ENCODE results near the gene VTCN1. TPM values are rescaled to one million over a fixed set of nuclear protein-coding genes. Genes with fewer than 3 reads are reported as not detected.

The VTCN1 gene
- total RNA-seq, 1 donor from 2014 or later: not detected

GRCh38 chr1:117231748-117232373, 21.1 kb upstream of the VTCN1 start:
- no peak overlapping the region for H3K4me3 Mint-ChIP-seq (ENCODE audit: low read depth)
- DNase-seq (ENCODE audit: low spot score): no peak
- no peak overlapping the region for H3K27ac Mint-ChIP-seq
- no peaks in the 10 kb centered on the region for H3K9me3 Mint-ChIP-seq
- H3K36me3 Mint-ChIP-seq (ENCODE audit: low read depth): no peaks in the 10 kb centered on the region
- H3K4me1 Mint-ChIP-seq (ENCODE audit: low read depth): no peaks in the 10 kb centered on the region
- H3K27me3 Mint-ChIP-seq (ENCODE audit: low read depth): no peaks in the 10 kb centered on the region
- intact Hi-C loops (cut with micrococcal nuclease): no loop called here

- H3K27me3 Mint-ChIP-seq (ENCODE audit: low read depth): no peaks in the 10 kb centered on the region
These were observed 20.6 kb upstream of the VTCN1 start for GRCh38 chr1:117231312-117231711.

DNA sequence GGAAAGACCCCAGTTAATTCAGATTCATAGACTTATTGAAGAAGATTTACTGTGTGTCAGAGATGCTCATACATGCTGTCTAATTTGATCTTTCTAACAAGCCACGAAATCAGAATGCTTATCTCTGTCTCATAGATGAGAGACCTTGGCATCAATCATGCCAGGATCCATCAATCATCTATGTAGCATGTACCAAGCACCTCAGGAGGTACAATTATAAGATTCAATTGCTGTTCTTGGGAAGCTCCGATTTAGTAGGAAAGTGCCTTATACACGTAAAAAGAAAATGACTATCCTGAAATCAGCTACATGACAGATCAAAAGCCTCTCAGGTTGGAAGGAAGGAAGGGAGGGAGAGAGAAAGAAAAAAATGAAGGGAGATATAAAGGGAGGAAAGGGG, 18.5 kb upstream of the VTCN1 start:
- DNase-seq (ENCODE audit: low spot score): no peak
- intact Hi-C loops (cut with micrococcal nuclease): no loop called here
- no peaks in the 10 kb centered on the region for H3K36me3 Mint-ChIP-seq (ENCODE audit: low read depth)
- H3K4me1 Mint-ChIP-seq (ENCODE audit: low read depth): no peaks in the 10 kb centered on the region
- no peaks in the 10 kb centered on the region for H3K9me3 Mint-ChIP-seq
- no peaks in the 10 kb centered on the region for H3K27me3 Mint-ChIP-seq (ENCODE audit: low read depth)
- no peak overlapping the region for H3K4me3 Mint-ChIP-seq (ENCODE audit: low read depth)
- no peak overlapping the region for H3K27ac Mint-ChIP-seq

More at GRCh38 chr1:117231312-117231711, 20.6 kb upstream of the VTCN1 start:
- Mint-ChIP-seq H3K9me3 (no peaks in the 10 kb centered on the region), H3K4me1 (ENCODE audit: low read depth) (no peaks in the 10 kb centered on the region), H3K4me3 (ENCODE audit: low read depth) (no peak overlapping the region), H3K36me3 (ENCODE audit: low read depth) (no peaks in the 10 kb centered on the region), H3K27ac (no peak overlapping the region)
- no peak for DNase-seq (ENCODE audit: low spot score)
- intact Hi-C loops (cut with micrococcal nuclease): no loop called here

GRCh38 chr1:117225931-117226330, 15.2 kb upstream of the VTCN1 start:
- no peaks in the 10 kb centered on the region for H3K36me3 Mint-ChIP-seq (ENCODE audit: low read depth)
- DNase-seq (ENCODE audit: low spot score): no peak
- no peaks in the 10 kb centered on the region for H3K9me3 Mint-ChIP-seq
- intact Hi-C loops (cut with micrococcal nuclease): no loop called here
- no peak overlapping the region for H3K4me3 Mint-ChIP-seq (ENCODE audit: low read depth)
- no peaks in the 10 kb centered on the region for H3K4me1 Mint-ChIP-seq (ENCODE audit: low read depth)
- no peak overlapping the region for H3K27ac Mint-ChIP-seq
- H3K27me3 Mint-ChIP-seq (ENCODE audit: low read depth): no peaks in the 10 kb centered on the region

DNA sequence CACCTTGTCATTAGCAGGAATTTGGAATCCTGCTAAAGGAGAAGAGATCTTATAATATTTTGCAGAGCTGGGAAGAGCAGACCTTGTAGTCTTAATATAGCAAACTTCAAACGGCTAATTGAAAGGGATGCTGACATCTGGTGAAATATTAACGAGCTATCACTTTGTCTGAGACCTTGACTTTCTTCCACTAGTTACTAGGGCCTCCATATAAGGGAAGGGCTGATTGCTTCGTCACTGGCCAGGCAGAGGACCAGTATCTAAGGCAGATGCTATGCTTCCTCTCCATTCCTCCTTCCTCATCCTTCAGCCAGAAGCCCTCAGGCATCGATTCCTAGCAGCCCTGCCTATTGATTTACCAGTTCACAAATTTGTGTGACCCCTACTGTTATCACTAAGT, 6.0 kb upstream of the VTCN1 start:
- Mint-ChIP-seq H3K9me3 (peaks cover 3% of the 10 kb centered on the region), H3K4me3 (ENCODE audit: low read depth) (no peak overlapping the region), H3K36me3 (ENCODE audit: low read depth) (no peaks in the 10 kb centered on the region), H3K27ac (no peak overlapping the region), H3K27me3 (ENCODE audit: low read depth) (peaks cover 3% of the 10 kb centered on the region), H3K4me1 (ENCODE audit: low read depth) (no peaks in the 10 kb centered on the region)
- intact Hi-C loops (cut with micrococcal nuclease): no loop called here
- no peak for DNase-seq (ENCODE audit: low spot score)

GRCh38 chr1:117215733-117216462, 5.2 kb upstream of the VTCN1 start:
- intact Hi-C loops (cut with micrococcal nuclease): no loop called here
- Mint-ChIP-seq H3K27ac (no peak overlapping the region), H3K4me1 (ENCODE audit: low read depth) (no peaks in the 10 kb centered on the region)

GRCh38 chr1:117215019-117215418, 4.3 kb upstream of the VTCN1 start:
- no peak overlapping the region for H3K27ac Mint-ChIP-seq
- H3K4me3 Mint-ChIP-seq (ENCODE audit: low read depth): no peak overlapping the region
- intact Hi-C loops (cut with micrococcal nuclease): no loop called here
- H3K4me1 Mint-ChIP-seq (ENCODE audit: low read depth): no peaks in the 10 kb centered on the region
- no peaks in the 10 kb centered on the region for H3K36me3 Mint-ChIP-seq (ENCODE audit: low read depth)
- peaks cover 3% of the 10 kb centered on the region for H3K27me3 Mint-ChIP-seq (ENCODE audit: low read depth)
- no peak for DNase-seq (ENCODE audit: low spot score)
- H3K9me3 Mint-ChIP-seq: peaks cover 3% of the 10 kb centered on the region

More at GRCh38 chr1:117215733-117216462, 5.2 kb upstream of the VTCN1 start:
- no peak overlapping the region for H3K4me3 Mint-ChIP-seq (ENCODE audit: low read depth)
- peaks cover 3% of the 10 kb centered on the region for H3K27me3 Mint-ChIP-seq (ENCODE audit: low read depth)
- no peaks in the 10 kb centered on the region for H3K36me3 Mint-ChIP-seq (ENCODE audit: low read depth)
- DNase-seq (ENCODE audit: low spot score): no peak
- peaks cover 3% of the 10 kb centered on the region for H3K9me3 Mint-ChIP-seq

DNA sequence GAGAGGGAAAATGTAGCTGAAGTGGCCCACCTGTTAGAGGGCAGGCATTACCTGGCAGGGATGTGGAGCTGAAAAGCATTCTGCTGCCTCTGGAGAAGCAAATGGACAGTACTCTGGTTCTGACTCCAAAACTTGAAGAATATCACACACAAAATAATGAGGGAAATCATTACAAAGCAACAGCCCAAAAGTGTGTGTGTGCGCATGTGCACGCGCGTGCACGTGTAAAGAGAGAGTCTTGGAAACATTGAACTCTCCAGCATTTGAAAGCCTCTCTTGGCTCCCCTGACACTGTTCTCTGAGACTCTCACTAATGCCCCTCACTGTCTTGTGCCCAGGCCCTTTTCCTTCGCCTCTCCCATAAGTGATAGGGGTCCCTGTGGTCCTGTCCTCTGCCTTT, 2.3 kb upstream of the VTCN1 start:
- no peaks in the 10 kb centered on the region for H3K4me1 Mint-ChIP-seq (ENCODE audit: low read depth)
- intact Hi-C loops (cut with micrococcal nuclease): no loop called here
- H3K27me3 Mint-ChIP-seq (ENCODE audit: low read depth): no peaks in the 10 kb centered on the region
- H3K9me3 Mint-ChIP-seq: no peaks in the 10 kb centered on the region
- H3K4me3 Mint-ChIP-seq (ENCODE audit: low read depth): no peak overlapping the region
- H3K36me3 Mint-ChIP-seq (ENCODE audit: low read depth): no peaks in the 10 kb centered on the region
- DNase-seq (ENCODE audit: low spot score): no peak
- H3K27ac Mint-ChIP-seq: no peak overlapping the region

DNA sequence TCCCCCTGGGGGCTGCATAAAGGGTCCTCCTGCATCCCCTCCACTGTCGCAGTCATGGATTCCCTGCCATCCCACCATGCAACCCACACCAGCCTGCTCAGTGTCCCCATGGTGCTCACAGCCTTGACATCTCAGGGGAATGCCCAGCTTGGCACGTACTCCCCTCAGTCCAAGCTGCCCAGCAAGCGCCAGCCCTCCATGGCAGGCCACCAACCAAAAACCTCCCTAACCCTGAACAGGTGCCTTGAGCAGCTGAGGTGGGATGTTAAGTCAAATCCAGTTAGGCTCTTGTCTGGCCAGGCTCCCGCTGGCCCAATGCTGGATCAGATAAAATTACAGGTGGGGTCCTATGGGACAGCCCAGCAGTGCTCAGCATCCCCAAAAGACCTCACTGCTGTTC, 341 bp downstream of the VTCN1 start:
- H3K9me3 Mint-ChIP-seq: no peaks in the 10 kb centered on the region
- H3K27me3 Mint-ChIP-seq (ENCODE audit: low read depth): peaks cover 4% of the 10 kb centered on the region
- no peaks in the 10 kb centered on the region for H3K36me3 Mint-ChIP-seq (ENCODE audit: low read depth)
- H3K27ac Mint-ChIP-seq: no peak overlapping the region
- DNase-seq (ENCODE audit: low spot score): no peak
- no peaks in the 10 kb centered on the region for H3K4me1 Mint-ChIP-seq (ENCODE audit: low read depth)
- H3K4me3 Mint-ChIP-seq (ENCODE audit: low read depth): no peak overlapping the region
- intact Hi-C loops (cut with micrococcal nuclease): no loop called here

DNA sequence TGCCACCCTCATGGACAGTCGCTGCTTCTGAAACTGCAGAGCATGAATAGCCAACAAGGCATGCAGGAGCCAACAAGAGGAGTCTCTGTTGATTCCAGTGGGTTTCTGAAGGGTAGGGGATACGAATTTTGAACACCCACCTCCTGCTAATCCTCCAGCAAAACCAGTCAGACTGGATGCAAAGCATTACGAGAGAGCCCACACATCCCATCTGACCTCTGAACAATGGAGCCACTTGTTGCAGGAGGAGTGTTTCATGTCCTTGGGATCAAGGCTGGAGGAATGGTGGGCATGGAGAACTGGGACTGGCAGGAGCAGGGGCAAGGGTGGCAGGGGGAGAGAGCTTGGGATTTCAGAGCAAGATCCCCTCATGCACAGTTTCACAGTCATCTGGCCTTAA, 1.6 kb downstream of the VTCN1 start:
- Mint-ChIP-seq H3K9me3 (no peaks in the 10 kb centered on the region), H3K27ac (no peak overlapping the region), H3K36me3 (ENCODE audit: low read depth) (no peaks in the 10 kb centered on the region), H3K27me3 (ENCODE audit: low read depth) (peaks cover 5% of the 10 kb centered on the region), H3K4me1 (ENCODE audit: low read depth) (no peaks in the 10 kb centered on the region), H3K4me3 (ENCODE audit: low read depth) (no peak overlapping the region)
- intact Hi-C loops (cut with micrococcal nuclease): no loop called here
- no peak for DNase-seq (ENCODE audit: low spot score)

DNA sequence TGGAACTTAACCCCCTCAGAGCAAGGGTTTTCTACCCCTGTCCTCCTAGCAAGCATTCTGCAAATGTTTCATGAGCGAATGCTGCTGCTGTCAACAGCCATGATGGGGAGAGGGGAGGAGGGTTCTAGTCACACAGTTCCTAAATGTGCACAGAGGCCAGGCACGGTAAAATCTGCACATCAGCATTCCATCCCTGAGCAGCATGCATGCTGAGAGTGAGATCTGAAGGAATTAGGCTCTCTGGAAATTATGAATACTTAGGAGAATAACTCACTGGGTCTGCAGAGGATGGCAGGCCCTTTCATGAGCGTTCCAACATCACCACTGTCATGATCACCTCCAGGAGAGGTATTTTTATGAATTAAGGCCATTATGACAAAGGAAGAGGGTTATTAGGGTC, 2.1 kb downstream of the VTCN1 start:
- H3K4me3 Mint-ChIP-seq (ENCODE audit: low read depth): no peak overlapping the region
- no peaks in the 10 kb centered on the region for H3K9me3 Mint-ChIP-seq
- intact Hi-C loops (cut with micrococcal nuclease): no loop called here
- no peak for DNase-seq (ENCODE audit: low spot score)
- no peaks in the 10 kb centered on the region for H3K36me3 Mint-ChIP-seq (ENCODE audit: low read depth)
- H3K27me3 Mint-ChIP-seq (ENCODE audit: low read depth): peaks cover 5% of the 10 kb centered on the region
- H3K4me1 Mint-ChIP-seq (ENCODE audit: low read depth): no peaks in the 10 kb centered on the region
- no peak overlapping the region for H3K27ac Mint-ChIP-seq

DNA sequence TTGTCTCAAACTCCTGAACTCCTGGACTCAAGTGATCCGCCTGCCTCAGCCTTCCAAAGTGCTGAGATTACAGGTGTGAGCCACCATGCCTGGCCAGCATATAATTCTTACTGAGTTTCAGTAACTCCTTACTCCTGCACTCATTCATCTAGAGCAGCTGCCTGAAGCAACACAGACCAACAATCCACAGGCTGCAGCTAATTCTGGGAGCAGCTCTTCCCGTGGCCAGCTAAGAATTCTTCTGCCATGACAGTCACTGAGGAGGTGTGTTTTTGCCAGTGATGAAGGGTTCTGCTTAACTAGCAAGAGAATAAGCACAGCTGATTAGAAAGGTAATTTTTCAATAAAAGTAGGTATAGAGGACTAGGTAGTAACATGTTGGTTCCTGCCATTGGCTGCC, 5.4 kb downstream of the VTCN1 start:
- no peak overlapping the region for H3K27ac Mint-ChIP-seq
- intact Hi-C loops (cut with micrococcal nuclease): no loop called here
- no peaks in the 10 kb centered on the region for H3K4me1 Mint-ChIP-seq (ENCODE audit: low read depth)
- no peaks in the 10 kb centered on the region for H3K36me3 Mint-ChIP-seq (ENCODE audit: low read depth)
- peaks cover 13% of the 10 kb centered on the region for H3K27me3 Mint-ChIP-seq (ENCODE audit: low read depth)
- no peak overlapping the region for H3K4me3 Mint-ChIP-seq (ENCODE audit: low read depth)
- no peaks in the 10 kb centered on the region for H3K9me3 Mint-ChIP-seq
- no peak for DNase-seq (ENCODE audit: low spot score)

DNA sequence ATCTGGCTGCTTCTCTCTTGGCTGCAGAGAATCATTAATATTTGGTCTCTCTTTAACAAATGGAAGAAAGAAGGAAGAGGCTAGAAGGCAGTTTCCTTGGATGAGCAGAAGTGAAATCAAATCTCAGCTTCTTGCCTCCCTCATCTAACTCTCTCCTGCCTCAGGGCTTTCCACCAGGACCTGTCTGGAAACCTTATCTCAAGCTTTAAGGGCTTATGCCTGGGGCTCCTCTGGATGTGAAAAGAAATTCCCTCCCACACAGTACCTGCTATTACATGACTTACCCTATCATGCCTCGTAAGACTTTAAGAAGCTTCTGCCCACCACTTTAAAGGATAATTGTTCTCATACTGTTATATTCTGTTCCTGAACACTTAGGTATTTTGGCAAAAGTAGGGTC, 8.9 kb downstream of the VTCN1 start:
- DNase-seq (ENCODE audit: low spot score): no peak
- Mint-ChIP-seq H3K27me3 (ENCODE audit: low read depth) (peaks cover 13% of the 10 kb centered on the region), H3K9me3 (no peaks in the 10 kb centered on the region), H3K27ac (no peak overlapping the region), H3K4me1 (ENCODE audit: low read depth) (no peaks in the 10 kb centered on the region), H3K4me3 (ENCODE audit: low read depth) (no peak overlapping the region), H3K36me3 (ENCODE audit: low read depth) (no peaks in the 10 kb centered on the region)
- intact Hi-C loops (cut with micrococcal nuclease): no loop called here

Measured in activated T-helper 2 cell treated with anti-CD3 and anti-CD28 coated beads, Interferon-gamma antibody, Interleukin-2, Interleukin-4, amounts not matched to agents 10 μg/mL and 5 μg/mL and 100 μg/mL, durations not matched to agents 14 hours and 24 hours and 36 hours (primary cell).